ENCODE data around the gene MEF2C. TPM values are rescaled to one million over a fixed set of nuclear protein-coding genes. Genes with fewer than 3 reads are reported as not detected.

MEF2C gene
- total and polyA plus RNA-seq, 2 of the 13 experiments (the other 11 are each of a cell fraction or from before 2014, with no cell fraction given), result 0.02 TPM; not detected in 1

DNA sequence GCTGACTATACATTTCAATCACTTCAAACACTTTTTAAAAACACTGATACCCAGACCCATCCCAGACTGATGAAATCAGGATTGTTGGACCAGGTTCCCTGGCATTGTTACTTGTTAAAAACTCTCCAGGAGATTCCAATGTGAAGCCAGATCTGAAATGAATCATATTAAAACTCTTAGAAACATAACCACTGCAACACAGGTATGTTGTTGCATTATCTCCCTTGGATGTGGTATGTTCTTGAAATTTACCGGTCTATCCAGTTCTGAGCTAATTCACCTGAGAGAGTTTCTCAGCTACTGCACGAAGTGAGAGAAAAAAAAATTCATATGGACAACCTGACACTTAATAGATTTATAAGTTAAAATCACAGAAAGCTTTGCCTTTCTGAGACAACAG, 21.8 kb downstream of the MEF2C start:
- FAIRE-seq (no peak), ATAC-seq (no peak), DNase-seq (ENCODE audit: low spot score) (no peak)
- 48% methylated on average over 2 of the region's 2 CpGs for WGBS (ENCODE audit: low lambda C conversion rate)
- no peaks in the 10 kb centered on the region for H3K36me3 ChIP-seq (replicated peaks in 1 of 2; ENCODE audit: control insufficient read depth in 1 of 2, insufficient read depth in 2 of 2, low read length in 2 of 2)
- no peak overlapping the region for H3K4me2 ChIP-seq (ENCODE audit: low read depth, low read length)
- no peak for TF ChIP-seq RAD21 (CRISPR knock-in tag; IDR thresholded peaks at IDR 0.05)
- no peak for TF ChIP-seq ZNF772 (CRISPR knock-in tag; IDR thresholded peaks at IDR 0.05)
- TF ChIP-seq MAFK (conservative IDR thresholded peaks at IDR 0.05 in 1 of 2, IDR thresholded peaks at IDR 0.05 in 1 of 2; ENCODE audit: low read length in 2 of 2), result peak in 1 of 2 experiments; percentile 15; a peak in 1 of 4 replicates
- TF ChIP-seq HNRNPL (IDR thresholded peaks at IDR 0.05; ENCODE audit: low read depth, low read length), result no peak
- BruUV-seq (replicated peaks), result no TSS peak
- no peaks in the 10 kb centered on the region for H3K27me3 ChIP-seq (ENCODE audit: control insufficient read depth in 1 of 2, insufficient read depth in 2 of 2, low read length in 2 of 2)
- H3K27ac ChIP-seq (ENCODE audit: extremely low read length, insufficient read depth, low read length), result no peak overlapping the region
- in situ Hi-C loops (cut with HindIII; ENCODE audit: extremely low pct_ligation_motif_present, low pct_unique_long_range_greater_than_20kb), result no loop called here
- no peaks in the 10 kb centered on the region for H3K4me1 ChIP-seq (ENCODE audit: insufficient read depth, low read length)
- no peak overlapping the region for H3K4me3 ChIP-seq (replicated peaks in 1 of 3; ENCODE audit: insufficient read depth in 1 of 3, low read depth in 2 of 3, low read length in 3 of 3)
- H4K20me1 ChIP-seq (ENCODE audit: insufficient read depth, low read length), result no peaks in the 10 kb centered on the region
- 0 out of 2 replicates have a peak, but pooled peaks cover 3% of the 10 kb centered on the region for H3K9me3 ChIP-seq (ENCODE audit: low read length)
- ChIA-PET CTCF (ENCODE audit: low intra/inter-chr PET ratio, low total read pairs) (no interaction called here), POLR2A (no interaction called here)
- H3K9ac ChIP-seq (ENCODE audit: insufficient read depth, low read depth, low read length), result no peak overlapping the region
- H2AFZ ChIP-seq (ENCODE audit: low read length), result no peak overlapping the region
- intact Hi-C loops (cut with micrococcal nuclease; ENCODE audit: unreplicated experiment), result no loop called here
- H3K79me2 ChIP-seq (ENCODE audit: insufficient read depth, low read length), result no peaks in the 10 kb centered on the region

DNA sequence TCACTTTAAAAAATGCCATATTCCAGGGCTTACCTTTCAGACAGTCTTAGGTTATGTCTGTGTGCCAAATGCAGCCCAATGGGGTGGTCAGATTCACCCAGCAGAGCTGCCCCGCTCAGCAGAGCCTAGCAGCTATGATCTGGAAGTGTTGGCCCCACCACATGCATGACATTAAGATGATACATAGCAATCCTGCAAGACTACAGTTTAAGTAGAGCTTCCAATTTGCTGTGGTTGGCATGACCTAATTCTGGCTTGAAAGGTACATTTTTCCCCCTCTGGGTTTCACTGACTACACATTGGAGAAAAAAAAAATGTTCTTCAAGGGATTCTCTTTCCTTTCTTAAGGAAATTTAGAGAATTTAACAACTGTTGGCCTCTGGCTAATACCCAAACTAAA, 22.5 kb downstream of the MEF2C start:
- Histone ChIP-seq H3K9ac (ENCODE audit: insufficient read depth, low read depth, low read length) (no peak overlapping the region), H3K27me3 (ENCODE audit: control insufficient read depth in 1 of 2, insufficient read depth in 2 of 2, low read length in 2 of 2) (no peaks in the 10 kb centered on the region), H3K9me3 (ENCODE audit: low read length) (0 out of 2 replicates have a peak, but pooled peaks cover 3% of the 10 kb centered on the region), H3K4me3 (replicated peaks in 1 of 3; ENCODE audit: insufficient read depth in 1 of 3, low read depth in 2 of 3, low read length in 3 of 3) (no peak overlapping the region), H3K79me2 (ENCODE audit: insufficient read depth, low read length) (no peaks in the 10 kb centered on the region), H3K27ac (ENCODE audit: extremely low read length, insufficient read depth, low read length) (no peak overlapping the region), H2AFZ (ENCODE audit: low read length) (no peak overlapping the region), H3K4me1 (ENCODE audit: insufficient read depth, low read length) (no peaks in the 10 kb centered on the region), H3K36me3 (replicated peaks in 1 of 2; ENCODE audit: control insufficient read depth in 1 of 2, insufficient read depth in 2 of 2, low read length in 2 of 2) (no peaks in the 10 kb centered on the region), H3K4me2 (ENCODE audit: low read depth, low read length) (no peak overlapping the region), H4K20me1 (ENCODE audit: insufficient read depth, low read length) (no peaks in the 10 kb centered on the region)
- BruUV-seq (replicated peaks), result no TSS peak
- ATAC-seq, result no peak
- DNase-seq (ENCODE audit: low spot score), result no peak
- WGBS (ENCODE audit: low lambda C conversion rate), result 0% methylated on average over 1 of the region's 1 CpG
- in situ Hi-C loops (cut with HindIII; ENCODE audit: extremely low pct_ligation_motif_present, low pct_unique_long_range_greater_than_20kb), result no loop called here
- POLR2A ChIA-PET, result no interaction called here
- TF ChIP-seq ZKSCAN8 (CRISPR knock-in tag; IDR thresholded peaks at IDR 0.05; ENCODE audit: borderline replicate concordance), result no peak
- no peak for TF ChIP-seq ZNF326 (CRISPR knock-in tag; IDR thresholded peaks at IDR 0.05; ENCODE audit: borderline replicate concordance)
- TF ChIP-seq ZNF572 (CRISPR knock-in tag; IDR thresholded peaks at IDR 0.05), result no peak
- TF ChIP-seq KDM1A (CRISPR knock-in tag; IDR thresholded peaks at IDR 0.05), result no peak
- no peak for TF ChIP-seq KAT7 (CRISPR knock-in tag; IDR thresholded peaks at IDR 0.05; ENCODE audit: borderline replicate concordance)
- no peak for TF ChIP-seq DNMT3B (CRISPR knock-in tag; conservative IDR thresholded peaks at IDR 0.05)
- TF ChIP-seq, protein P1, sequence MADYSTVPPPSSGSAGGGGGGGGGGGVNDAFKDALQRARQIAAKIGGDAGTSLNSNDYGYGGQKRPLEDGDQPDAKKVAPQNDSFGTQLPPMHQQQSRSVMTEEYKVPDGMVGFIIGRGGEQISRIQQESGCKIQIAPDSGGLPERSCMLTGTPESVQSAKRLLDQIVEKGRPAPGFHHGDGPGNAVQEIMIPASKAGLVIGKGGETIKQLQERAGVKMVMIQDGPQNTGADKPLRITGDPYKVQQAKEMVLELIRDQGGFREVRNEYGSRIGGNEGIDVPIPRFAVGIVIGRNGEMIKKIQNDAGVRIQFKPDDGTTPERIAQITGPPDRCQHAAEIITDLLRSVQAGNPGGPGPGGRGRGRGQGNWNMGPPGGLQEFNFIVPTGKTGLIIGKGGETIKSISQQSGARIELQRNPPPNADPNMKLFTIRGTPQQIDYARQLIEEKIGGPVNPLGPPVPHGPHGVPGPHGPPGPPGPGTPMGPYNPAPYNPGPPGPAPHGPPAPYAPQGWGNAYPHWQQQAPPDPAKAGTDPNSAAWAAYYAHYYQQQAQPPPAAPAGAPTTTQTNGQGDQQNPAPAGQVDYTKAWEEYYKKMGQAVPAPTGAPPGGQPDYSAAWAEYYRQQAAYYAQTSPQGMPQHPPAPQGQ (CRISPR knock-in tag; IDR thresholded peaks at IDR 0.05; ENCODE audit: borderline replicate concordance), result no peak
- no peak for TF ChIP-seq ZNF660 (CRISPR knock-in tag; IDR thresholded peaks at IDR 0.05; ENCODE audit: borderline replicate concordance, low read depth)
- intact Hi-C loops (cut with micrococcal nuclease; ENCODE audit: unreplicated experiment), result no loop called here
- CTCF ChIA-PET (ENCODE audit: low intra/inter-chr PET ratio, low total read pairs), result no interaction called here
- FAIRE-seq, result no peak
